Fibroblast of skin of right biceps (primary cell): ENCODE data around the gene GRM2.
"Not testable (repeated sequence)": the region's sequence is repeated elsewhere in the genome, so short reads cannot be mapped to it uniquely, and the experiment has no call there.

Experiments used
- DNase-seq: peaks from one replicate; pipeline ENCODE4 v3.0.0-alpha.2; 2013

The GRM2 gene

DNA sequence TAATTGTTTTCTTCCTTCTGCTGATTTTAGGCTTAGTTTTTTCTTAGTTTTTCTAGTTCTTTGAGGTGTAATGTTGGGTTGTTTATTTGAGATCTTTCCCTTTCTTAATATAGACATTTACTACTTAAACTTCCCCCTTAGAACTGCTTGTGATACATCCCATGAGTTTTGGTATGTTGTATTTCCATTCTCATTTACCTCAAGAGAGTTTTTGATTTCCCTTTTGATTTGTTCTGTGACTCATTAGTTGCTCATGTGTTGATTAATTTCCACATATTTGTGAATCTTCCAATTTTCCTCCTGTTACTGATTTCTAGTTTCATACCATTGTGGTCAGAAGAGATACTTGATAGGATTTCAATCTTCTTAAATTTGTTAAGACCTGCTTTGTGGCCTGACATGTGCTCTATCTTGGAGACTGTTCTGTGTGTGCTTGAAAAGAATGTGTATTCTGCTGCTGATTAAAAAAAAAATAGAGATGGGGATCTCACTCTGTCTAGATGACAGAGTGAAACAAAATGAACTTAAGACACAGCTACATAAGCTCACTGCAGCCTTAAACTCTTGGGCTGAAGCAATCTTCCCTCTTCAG, 22.3 kb downstream of the GRM2 start:
- no peak for DNase-seq

DNA sequence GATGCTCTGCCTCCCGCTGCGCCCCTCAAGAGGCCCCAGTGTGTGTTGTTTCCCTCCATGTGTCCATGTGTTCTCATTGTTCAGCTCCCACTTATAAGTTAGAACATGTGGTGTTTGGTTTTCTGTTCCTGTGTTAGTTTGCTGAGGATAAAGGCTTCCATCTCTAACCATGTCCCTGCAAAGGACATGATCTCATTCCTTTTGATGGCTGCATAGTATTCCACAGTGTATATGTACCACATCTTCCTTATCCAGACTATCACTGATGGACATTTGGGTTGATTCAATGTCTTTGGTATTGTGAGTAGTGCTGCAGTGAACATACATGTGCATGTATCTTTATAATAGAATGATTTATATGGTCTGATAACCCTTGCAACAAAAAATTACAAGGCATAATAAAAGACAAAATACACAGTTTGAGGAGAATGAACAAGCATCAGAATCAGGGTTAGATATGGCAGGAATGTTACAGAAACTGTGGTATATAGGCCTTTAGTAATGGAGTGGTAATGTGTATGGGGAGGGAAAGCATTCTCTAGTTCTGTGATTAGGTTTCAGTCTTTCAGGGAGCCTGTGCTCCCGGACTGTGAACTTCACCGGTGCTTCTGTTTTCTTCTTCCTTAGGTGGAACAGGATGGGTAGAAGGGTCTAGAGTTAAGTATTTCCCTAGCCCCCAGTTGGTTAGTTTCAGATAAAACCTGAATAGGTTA, 27.1 kb downstream of the GRM2 start:
- DNase-seq, result no peak

DNA sequence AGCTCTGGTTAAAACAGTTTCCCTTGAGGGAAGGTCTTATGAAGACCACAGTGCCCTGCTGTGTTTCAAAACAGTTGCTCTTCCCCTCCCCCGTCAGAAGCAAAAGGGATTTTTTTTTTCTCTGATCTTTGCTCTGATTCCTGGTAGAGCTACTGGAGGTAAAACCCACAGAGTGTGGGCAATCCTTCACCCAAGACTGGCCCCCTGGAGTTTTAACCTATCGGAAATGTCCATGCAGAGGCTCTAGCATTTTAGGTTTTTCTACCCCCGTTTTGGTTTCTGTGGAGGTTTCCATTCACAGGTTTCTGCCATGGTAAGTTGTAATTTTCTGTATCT, 27.7 kb downstream of the GRM2 start:
- no peak for DNase-seq

DNA sequence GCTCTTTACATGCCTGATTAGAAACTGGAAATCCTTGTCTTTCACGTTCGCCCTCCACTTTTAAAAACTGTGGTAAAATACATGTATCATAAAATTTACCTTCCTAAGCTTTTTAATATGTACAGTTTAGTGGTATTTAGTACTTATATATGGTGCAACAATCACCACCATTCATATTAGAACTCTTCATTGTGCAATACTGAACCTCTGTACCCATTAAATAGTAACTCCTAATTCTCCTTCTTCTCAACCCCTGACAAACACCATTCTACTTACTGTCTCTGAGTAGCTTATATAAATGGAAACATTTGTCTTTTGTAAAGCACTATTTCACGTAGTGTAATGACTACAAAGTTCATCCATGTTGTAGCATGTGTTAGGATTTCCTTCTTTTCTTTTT, 28.2 kb downstream of the GRM2 start:
- DNase-seq, result no peak

DNA sequence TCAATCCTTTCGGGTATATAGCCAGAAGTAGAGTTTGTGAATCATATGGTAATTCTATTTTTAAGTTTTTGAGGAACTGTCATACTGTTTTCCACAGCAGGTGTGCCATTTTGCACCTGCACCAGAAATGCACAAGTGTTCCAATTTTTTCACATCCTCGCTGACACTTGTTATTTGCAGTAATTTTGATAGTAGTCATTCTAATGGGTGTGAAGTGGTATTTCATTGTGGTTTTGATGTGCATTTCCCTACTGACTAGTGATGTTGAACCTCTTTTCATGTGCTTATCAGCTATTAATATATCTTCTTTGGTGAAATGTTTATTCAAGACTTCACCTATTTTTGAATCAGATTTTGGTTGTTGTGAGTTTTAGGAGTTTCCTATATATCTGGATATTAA, 29.1 kb downstream of the GRM2 start:
- DNase-seq, result no peak

DNA sequence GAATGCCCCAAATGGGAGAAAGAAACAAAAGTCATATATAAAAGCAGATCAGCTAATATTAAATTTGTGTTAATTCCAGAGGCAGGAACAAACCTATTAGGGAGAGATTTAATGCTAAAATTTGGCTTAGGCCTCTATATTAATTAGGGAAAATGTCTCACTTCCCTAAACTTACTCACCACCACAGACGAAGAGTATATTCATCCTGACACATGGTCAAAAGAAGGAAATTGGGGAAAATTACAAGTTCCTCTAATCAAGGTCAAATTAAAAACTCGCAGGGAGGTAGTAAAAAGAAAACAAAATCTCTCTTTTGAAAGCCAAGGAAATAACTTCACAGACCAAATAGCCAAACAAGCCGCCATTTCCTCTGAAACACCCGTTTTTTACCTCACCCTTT, 32.2 kb downstream of the GRM2 start:
- DNase-seq, result no peak

DNA sequence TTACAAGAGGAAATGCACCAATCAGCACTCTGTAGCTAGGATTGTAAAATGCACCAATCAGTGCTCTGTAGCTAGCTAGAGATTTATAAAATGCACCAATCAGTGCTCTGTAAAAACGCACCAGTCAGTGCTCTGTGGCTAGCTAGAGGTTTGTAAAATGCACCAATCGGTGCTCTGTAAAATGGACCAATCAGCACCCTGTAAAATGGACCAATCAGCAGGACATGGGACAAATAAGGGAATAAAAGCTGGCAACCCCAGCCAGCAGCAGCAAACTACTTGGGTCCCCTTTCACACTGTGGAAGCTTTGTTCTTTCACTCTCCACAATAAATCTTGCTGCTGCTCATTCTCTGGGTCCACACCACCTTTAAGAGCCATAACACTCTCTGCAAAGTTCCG, 35.5 kb downstream of the GRM2 start:
- DNase-seq, result not testable (repeated sequence)

DNA sequence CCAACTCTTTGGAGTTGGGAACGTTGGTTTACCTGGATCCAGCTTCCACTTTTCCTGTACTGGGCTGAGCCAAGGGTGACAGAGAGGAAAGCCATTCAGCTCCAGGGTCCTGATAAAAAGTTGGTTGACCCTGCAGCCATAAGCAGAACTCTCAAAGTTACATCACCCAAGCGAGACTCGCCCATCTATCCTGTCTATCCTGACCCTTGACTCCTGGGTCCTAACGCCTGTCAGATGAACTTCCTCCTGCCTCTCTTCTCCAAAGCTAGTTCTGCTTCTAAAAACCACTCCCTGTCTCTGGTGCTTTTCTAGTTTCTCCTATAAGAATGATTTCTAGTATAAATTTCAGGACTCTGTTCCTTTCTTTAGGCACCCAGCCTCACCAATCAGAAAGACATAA, 36.1 kb downstream of the GRM2 start:
- not testable (repeated sequence) for DNase-seq

DNA sequence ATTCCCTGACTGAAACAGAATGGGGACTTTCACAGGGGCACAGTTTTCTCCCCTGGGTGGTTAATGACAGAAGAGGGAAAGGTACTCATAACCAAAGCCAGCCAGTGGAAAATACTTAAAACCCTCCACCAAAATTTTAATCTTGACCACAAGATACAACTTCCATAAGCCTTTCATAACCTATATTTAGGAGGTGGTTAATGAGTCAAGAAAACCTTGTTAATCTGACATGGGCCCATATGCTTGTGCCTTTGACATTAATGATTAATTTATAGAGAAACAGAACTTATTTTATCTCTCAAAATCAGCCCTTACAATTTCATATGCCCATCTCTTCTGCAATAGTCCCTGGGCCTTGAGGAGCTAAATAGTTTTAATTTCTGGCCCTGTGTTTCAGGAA, 41.0 kb downstream of the GRM2 start:
- no peak for DNase-seq

DNA sequence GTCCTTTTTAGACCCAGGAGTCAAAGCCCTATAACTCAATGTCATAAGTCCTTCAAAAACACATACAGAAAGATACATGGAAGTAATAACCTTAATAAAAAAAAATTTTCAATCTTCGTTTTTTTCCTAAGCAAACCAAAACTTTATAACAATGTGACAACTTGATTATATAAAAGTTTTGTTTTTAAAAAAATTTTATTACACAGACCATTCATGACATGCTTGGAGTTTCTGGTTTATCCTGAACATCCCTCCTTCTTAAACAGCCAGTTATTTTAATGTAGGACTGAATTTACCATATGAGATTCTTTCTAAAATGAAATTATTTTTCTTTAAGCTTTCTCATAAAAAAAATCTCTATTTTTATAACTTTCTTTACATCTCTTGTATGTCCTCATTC, 41.5 kb downstream of the GRM2 start:
- DNase-seq, result no peak

DNA sequence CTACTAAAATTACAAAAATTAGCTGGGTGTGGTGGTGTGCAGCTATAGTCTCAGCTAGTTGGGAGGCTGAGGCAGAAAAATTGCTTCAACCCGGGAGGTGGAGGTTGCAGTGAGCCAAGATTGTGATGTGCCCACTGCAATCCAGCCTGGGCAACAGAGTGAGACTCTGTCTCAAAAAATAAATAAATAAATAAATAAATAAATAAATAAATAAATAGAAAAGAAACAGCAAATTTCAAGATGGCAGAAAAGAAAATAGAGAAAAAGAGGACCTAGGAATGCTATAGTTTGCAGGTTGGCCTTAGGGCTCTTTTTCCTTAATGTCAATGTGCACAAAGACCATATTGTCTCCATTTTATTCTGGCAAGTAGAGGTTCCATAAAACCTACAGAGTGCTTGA, 44.0 kb downstream of the GRM2 start:
- DNase-seq, result no peak

DNA sequence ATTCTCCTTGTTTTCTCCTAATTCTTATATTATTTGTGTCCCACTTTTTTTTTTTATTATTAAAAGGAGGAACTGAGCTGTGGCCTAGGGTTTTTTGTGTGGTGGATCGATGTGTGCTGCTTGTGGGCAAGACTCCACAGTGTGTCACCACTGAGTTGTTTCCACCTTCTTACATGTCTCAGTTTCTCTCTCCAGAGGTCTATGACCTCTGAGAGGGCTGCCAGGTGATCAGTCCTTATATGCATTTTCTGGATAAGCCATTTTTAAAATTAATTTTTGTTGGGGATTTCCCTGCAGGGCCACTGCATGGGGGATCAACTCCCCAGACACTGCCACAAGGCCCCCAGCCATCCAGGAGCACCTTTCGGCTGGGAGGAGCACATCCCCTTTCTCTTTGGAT, 44.4 kb downstream of the GRM2 start:
- DNase-seq, result no peak

DNA sequence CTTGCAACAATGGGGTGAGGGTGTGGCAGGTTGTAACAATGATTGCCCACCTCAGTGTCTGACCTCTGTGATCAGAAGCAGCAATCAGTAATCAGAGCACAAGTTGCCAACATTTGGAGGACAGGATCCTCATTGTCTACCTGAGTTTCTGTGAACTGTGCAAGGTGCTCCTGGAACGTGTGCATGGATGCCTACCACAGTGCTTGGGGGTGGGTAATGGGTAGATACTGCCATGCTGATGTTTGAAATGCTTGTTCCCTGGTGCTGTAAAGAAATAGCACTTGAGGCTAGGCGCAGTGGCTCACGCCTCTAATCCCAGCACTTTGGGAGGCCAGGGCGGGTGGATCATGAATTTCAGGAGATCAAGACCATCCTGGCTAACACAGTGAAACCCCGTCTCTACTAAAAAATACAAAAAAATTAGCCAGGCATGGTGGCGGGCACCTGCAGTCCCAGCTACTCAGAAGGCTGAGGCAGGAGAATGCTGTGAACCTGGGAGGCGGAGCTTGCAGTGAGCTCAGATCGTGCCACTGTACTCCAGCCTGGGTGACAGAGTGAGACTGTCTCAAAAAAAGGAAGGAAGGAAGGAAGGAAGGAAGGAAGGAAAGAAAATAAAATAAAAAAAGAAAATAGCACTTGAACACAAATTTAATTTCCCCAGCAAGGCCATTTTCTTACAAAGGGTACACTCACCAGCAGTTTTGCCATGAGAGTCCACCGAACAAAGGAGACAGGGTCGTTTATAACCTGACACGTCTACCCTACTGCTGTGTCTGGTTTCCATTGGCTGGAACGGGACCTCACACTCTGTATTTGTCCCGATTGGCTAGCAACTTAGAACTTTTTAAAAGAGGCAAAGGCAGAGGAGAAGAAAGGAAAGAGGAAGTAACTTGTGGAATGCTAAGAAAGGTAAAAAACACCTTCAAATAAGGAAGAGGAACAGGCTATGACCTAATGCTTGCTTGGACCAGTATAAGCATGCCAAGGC, 47.2 kb downstream of the GRM2 start:
- not testable (repeated sequence) for DNase-seq

DNA sequence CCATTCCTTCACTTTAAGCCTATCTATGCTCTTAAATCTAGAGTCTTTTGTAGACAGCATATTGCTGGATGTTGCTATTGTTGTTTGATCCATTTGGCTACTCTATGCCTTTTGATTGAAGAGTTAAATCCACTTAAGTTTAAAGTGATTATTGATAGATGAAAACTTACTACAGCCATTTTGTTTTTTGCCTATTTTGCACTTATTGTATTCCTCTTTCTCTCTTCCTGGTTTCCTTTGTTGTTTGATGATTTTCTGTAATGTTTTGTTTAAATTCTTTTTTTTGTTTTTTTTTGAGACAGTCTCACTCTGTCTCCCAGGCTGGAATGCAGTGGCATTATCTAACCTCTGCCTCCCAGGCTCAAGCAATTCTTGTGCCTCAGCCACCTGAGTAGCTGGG, 52.3 kb downstream of the GRM2 start:
- no peak for DNase-seq
